ENCODE results near the gene URB1. TPM values are rescaled to one million over a fixed set of nuclear protein-coding genes. Genes with fewer than 3 reads are reported as not detected.

Gene URB1
- total RNA-seq, 4 donors from 2014 or later = 13.7 to 17.7 (median 15.2) TPM

DNA sequence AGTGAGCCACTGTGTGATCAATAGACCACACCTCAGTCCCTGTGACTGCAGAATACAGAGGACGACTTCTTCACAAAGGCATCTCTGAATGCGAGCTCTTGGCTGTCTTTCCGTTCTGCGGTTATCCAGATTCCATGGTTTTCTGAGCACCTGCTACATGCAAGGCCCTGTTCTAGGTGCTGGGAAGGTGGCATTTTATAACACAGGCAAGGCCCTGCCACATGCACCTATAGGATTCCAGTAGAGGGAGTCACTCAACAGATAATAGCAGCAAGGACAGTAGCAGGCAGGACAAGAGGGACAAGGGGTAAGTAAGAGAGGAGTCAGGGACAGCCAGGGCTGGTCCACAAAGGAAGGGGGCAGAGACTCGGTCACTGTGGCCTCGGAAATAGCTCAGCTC lies 9.0 kb downstream of the URB1 start:
- no peak for ATAC-seq
- Histone ChIP-seq H3K36me3 (peaks cover 0 to 32% of the 10 kb centered on the region in 2 donors), H3K27me3 (no peaks in the 10 kb centered on the region), H3K27ac (no peak overlapping the region), H3K4me1 (peaks cover 0 to 5% of the 10 kb centered on the region in 2 donors), H3K4me3 (no peak overlapping the region), H3K9me3 (no peaks in the 10 kb centered on the region)
- in situ Hi-C loops (cut with MboI; ENCODE audit: low sequenced_read_pairs in 4 of 4) = loop anchor here in 2 of 4 donors (25.0 kb wide), 2 partner anchors 353 to 647 kb away; partner anchors contain the start of genes SYNJ1 (in 2 of the 2) and SCAF4 (in 1 of the 2)
- no peak for DNase-seq
- intact Hi-C loops (cut with DNase I; ENCODE audit: low total_unique reads) = no loop called here
- TF ChIP-seq, protein P1, sequence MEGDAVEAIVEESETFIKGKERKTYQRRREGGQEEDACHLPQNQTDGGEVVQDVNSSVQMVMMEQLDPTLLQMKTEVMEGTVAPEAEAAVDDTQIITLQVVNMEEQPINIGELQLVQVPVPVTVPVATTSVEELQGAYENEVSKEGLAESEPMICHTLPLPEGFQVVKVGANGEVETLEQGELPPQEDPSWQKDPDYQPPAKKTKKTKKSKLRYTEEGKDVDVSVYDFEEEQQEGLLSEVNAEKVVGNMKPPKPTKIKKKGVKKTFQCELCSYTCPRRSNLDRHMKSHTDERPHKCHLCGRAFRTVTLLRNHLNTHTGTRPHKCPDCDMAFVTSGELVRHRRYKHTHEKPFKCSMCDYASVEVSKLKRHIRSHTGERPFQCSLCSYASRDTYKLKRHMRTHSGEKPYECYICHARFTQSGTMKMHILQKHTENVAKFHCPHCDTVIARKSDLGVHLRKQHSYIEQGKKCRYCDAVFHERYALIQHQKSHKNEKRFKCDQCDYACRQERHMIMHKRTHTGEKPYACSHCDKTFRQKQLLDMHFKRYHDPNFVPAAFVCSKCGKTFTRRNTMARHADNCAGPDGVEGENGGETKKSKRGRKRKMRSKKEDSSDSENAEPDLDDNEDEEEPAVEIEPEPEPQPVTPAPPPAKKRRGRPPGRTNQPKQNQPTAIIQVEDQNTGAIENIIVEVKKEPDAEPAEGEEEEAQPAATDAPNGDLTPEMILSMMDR (IDR thresholded peaks at IDR 0.05 in 4 of 5, conservative IDR thresholded peaks at IDR 0.05 in 1 of 5) = no peak
- no peak for TF ChIP-seq POLR2A (IDR thresholded peaks at IDR 0.05)

DNA sequence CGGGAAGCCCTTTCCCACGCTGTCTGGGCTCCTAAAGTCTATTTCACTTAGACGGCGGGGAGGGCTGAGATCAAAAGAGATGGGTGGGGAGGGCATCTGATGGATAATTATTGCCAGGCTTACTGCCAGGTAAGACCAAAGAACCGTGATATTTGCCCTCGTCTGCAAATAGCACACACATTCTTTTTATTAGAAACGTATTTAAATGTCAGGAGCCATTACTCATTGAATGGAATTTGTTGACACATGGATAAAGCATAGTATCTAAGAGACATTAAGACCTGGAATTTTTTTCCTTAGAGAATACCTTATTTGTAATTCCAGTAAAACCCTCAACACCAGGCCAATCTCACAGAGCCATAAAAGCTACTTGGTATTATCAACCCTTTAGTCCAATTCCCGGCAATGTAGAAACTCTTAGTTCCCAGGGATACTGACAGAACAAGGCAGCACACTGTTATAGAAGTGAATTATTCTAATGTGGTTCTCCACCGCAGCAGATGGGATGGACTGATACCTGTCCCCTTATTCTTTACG lies 10.6 kb downstream of the URB1 start:
- in situ Hi-C loops (cut with MboI; ENCODE audit: low sequenced_read_pairs in 4 of 4) = loop anchor here in 2 of 4 donors (25.0 kb wide), 2 partner anchors 355 to 645 kb away; partner anchors contain the start of genes SYNJ1 (in 2 of the 2) and SCAF4 (in 1 of the 2)
- Histone ChIP-seq H3K27me3 (no peaks in the 10 kb centered on the region), H3K27ac (no peak overlapping the region), H3K36me3 (peaks cover 0 to 43% of the 10 kb centered on the region in 2 donors), H3K9me3 (no peaks in the 10 kb centered on the region), H3K4me3 (no peak overlapping the region), H3K4me1 (peaks cover 0 to 7% of the 10 kb centered on the region in 2 donors)
- DNase-seq = no peak
- TF ChIP-seq, protein P1 (IDR thresholded peaks at IDR 0.05 in 4 of 5, conservative IDR thresholded peaks at IDR 0.05 in 1 of 5) = no peak
- no peak for TF ChIP-seq POLR2A (IDR thresholded peaks at IDR 0.05)
- ATAC-seq = no peak
- intact Hi-C loops (cut with DNase I; ENCODE audit: low total_unique reads) = no loop called here

DNA sequence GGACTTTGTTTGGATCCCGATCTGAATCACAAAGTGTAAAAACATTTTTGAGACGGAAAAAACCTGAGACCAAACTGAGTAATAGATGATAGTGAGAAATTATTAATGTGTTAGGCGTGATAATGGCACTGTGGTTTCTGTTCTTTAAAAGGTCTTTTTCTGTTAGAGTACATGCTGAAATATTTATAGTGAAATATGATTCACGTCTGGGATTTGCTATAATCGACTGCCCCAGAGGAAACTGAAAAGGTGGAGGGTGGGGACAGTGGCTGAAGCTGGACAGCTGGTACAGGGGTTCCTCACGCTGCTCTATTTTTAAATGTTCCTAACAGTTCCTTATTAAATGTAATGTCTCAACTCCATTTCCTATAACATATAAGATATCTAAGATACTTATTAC lies 11.2 kb downstream of the URB1 start:
- Histone ChIP-seq H3K9me3 (no peaks in the 10 kb centered on the region), H3K36me3 (peaks cover 0 to 49% of the 10 kb centered on the region in 2 donors), H3K4me3 (no peak overlapping the region), H3K27ac (no peak overlapping the region), H3K4me1 (peaks cover 0 to 7% of the 10 kb centered on the region in 2 donors), H3K27me3 (no peaks in the 10 kb centered on the region)
- in situ Hi-C loops (cut with MboI; ENCODE audit: low sequenced_read_pairs in 4 of 4) = loop anchor here in 2 of 4 donors (25.0 kb wide), 2 partner anchors 356 to 644 kb away; partner anchors contain the start of genes SYNJ1 (in 2 of the 2) and SCAF4 (in 1 of the 2)
- TF ChIP-seq, protein P1 (IDR thresholded peaks at IDR 0.05 in 4 of 5, conservative IDR thresholded peaks at IDR 0.05 in 1 of 5) = no peak
- no peak for TF ChIP-seq POLR2A (IDR thresholded peaks at IDR 0.05)
- intact Hi-C loops (cut with DNase I; ENCODE audit: low total_unique reads) = no loop called here
- ATAC-seq (no peak), DNase-seq (no peak)

DNA sequence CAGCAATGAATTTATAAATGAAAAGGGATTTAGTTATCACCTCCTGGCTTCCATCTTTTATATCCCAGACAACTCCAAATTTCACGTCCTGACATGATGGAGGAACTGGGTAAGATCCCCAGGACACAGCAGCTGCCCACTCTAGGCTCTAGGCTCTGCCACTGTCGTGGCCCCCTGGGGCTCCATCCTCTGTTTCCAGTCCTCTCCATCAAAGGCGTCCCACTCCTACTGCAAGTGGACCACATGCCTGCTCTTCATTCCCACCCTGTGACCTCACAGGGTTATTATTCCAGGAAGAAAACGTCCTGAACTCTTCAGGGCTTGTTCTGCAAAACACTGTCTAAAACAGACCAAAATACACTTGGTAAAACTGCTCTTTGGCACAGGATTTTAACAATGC lies 11.9 kb downstream of the URB1 start:
- peaks cover 0 to 49% of the 10 kb centered on the region in 2 donors for H3K36me3 ChIP-seq
- ATAC-seq (no peak), DNase-seq (no peak)
- H3K9me3 ChIP-seq = no peaks in the 10 kb centered on the region
- H3K27ac ChIP-seq = no peak overlapping the region
- no peaks in the 10 kb centered on the region for H3K27me3 ChIP-seq
- intact Hi-C loops (cut with DNase I; ENCODE audit: low total_unique reads) = no loop called here
- in situ Hi-C loops (cut with MboI; ENCODE audit: low sequenced_read_pairs in 4 of 4) = loop anchor here in 2 of 4 donors (25.0 kb wide), 2 partner anchors 356 to 644 kb away; partner anchors contain the start of genes SYNJ1 (in 2 of the 2) and SCAF4 (in 1 of the 2)
- no peak for TF ChIP-seq POLR2A (IDR thresholded peaks at IDR 0.05)
- no peak overlapping the region for H3K4me3 ChIP-seq
- H3K4me1 ChIP-seq = peaks cover 0 to 7% of the 10 kb centered on the region in 2 donors

GRCh38 chr21:32378956-32379355 lies 13.9 kb downstream of the URB1 start:
- in situ Hi-C loops (cut with MboI; ENCODE audit: low sequenced_read_pairs in 4 of 4) = loop anchor here in 2 of 4 donors (25.0 kb wide), 2 partner anchors 358 to 642 kb away; partner anchors contain the start of genes SYNJ1 (in 2 of the 2) and SCAF4 (in 1 of the 2)
- peak in 1 of 2 donors; percentile 38 for DNase-seq

More at GRCh38 chr21:32378956-32379355, 13.9 kb downstream of the URB1 start:
- TF ChIP-seq, protein P1 (IDR thresholded peaks at IDR 0.05 in 4 of 5, conservative IDR thresholded peaks at IDR 0.05 in 1 of 5) = no peak
- no peak for TF ChIP-seq POLR2A (IDR thresholded peaks at IDR 0.05)
- H3K4me3 ChIP-seq = no peak overlapping the region
- H3K4me1 ChIP-seq = peaks cover 0 to 7% of the 10 kb centered on the region in 2 donors
- peak; percentile 47 to 84 for ATAC-seq
- H3K27ac ChIP-seq = peak overlapping the region; percentile 34 to 63 (median 59)
- H3K9me3 ChIP-seq = no peaks in the 10 kb centered on the region
- intact Hi-C loops (cut with DNase I; ENCODE audit: low total_unique reads) = no loop called here
- H3K36me3 ChIP-seq = peaks cover 0 to 41% of the 10 kb centered on the region in 2 donors
- no peaks in the 10 kb centered on the region for H3K27me3 ChIP-seq

Measured in gastrocnemius medialis (tissue), 4 donors.